ENCODE measurements around the gene DMAC2L.
A peak's percentile ranks its signal among the peaks of the same experiment; 100 is the strongest.
"Not testable (repeated sequence)": the region's sequence is repeated elsewhere in the genome, so short reads cannot be mapped to it uniquely, and the experiment has no call there.

DMAC2L gene

DNA sequence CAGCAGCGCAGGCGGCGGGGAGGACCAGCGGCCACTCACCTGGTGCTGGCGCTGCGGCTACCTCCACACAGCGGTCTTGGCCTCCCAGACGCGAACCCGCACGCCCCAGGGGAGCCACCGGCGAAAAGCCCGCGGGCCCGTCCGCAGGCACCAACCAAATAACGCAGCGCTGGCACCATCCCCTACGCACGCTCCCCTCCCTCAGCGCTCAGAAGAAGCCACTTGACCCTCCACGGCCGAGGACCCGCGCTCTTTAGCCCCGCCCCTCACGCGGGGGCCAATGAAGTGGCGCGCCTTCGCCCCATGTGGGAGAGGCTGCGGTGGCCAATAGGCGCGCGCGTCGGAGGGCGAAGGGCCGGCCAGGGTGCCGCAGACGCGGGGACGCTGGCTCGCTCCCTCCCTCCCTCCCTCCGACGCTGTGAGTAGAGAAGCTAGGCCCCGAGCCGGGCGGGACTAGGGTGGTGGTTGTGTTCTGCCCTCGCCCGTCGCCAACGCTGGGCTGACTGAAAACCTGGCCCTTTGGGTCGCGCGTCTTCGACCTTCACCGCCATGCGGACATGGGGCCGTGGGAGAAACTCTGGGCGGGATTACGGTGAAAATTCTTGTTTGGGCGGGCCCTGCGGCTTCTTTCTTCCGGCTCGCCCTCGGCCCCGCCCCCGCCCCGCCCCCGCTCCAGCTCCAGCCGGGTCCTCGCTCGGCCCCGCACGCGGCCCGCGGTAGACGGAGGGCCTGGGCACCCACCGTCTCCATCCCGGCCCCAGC, at the start of gene DMAC2L, which contains the start of gene L2HGDH:
DMAC2L (plus strand) TSS at position 353 of the 762 bp plus-strand sequence. CDS start 9,164 bp downstream, outside the sequence.
L2HGDH (minus strand) TSS at position 258 of the 762 bp plus-strand sequence; CDS start at position 179, 79 bp downstream.
- DNase-seq (ENCODE audit: low read depth in 2 of 2) = peak; percentile 75 to 77

- DNase-seq (ENCODE audit: low read depth in 2 of 2) = no peak
Measured at GRCh38 chr14:50262865-50263264, 49.3 kb upstream of the DMAC2L start.

DNA sequence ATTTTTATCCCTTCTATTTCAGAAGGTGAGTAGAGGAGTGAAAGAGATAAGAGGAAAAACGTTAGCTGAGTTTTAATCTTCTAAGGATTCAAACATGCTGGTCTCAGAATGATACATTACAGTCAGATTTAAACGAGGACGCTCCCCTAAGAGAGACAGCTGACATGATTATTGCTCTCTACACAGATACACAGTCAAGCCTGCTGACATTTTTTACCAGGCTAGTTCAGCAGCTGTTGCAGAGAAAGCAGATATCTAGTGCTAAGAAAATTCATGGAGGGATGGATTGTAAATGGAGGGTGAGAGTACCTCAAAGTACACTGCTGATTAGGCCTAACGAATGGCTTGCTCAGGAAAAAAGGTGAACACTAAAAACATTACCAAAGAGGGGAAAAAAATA, 48.8 kb upstream of the DMAC2L start:
- DNase-seq (ENCODE audit: low read depth in 2 of 2) = no peak

GRCh38 chr14:50265029-50265428, 47.1 kb upstream of the DMAC2L start:
- no peak for DNase-seq (ENCODE audit: low read depth in 2 of 2)

- DNase-seq (ENCODE audit: low read depth in 2 of 2) = no peak
Measured at GRCh38 chr14:50270932-50271331, 41.2 kb upstream of the DMAC2L start.

GRCh38 chr14:50272498-50272897, 39.6 kb upstream of the DMAC2L start:
- DNase-seq (ENCODE audit: low read depth in 2 of 2) = no peak

DNA sequence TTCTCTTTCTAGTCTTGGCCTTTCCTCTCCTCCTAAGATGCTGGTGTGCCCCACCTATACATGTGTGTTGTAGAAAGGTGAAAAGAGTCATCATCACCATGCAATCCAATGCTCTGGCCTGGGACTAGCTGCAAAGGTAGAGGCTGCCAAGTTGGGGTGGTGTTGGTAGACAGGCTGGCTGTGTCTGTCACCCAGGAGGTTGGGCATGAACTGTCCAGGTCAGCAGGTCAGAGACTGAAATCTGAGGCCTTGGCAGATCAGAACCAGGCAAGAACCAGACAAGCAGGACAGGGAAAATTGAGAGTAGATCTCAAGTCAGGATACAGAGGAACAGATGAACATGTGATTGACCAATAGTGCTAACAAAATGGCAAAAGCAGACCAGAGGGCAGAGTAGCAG, 26.3 kb upstream of the DMAC2L start:
- DNase-seq (ENCODE audit: low read depth in 2 of 2) = no peak

DNA sequence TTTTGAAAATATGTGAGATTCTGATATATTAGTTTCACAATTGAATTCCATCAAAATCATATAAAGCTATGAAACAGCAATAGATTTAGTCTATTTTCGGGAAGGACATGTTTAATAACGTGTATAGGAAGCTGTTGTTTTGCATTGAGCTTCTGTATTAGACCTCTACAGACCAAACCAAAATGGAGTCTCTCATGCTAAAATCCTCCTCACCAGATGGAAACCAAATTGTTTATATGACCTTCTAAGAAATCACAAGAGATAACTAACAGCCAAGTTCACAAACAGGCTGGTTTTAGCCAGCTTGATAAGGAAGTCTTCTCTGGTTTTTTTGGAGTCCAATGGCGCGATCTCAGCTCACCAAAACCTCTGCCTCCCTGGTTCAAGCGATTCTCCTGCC, 24.0 kb upstream of the DMAC2L start:
- no peak for DNase-seq (ENCODE audit: low read depth in 2 of 2)

GRCh38 chr14:50290306-50290705, 21.8 kb upstream of the DMAC2L start:
- no peak for DNase-seq (ENCODE audit: low read depth in 2 of 2)

DNA sequence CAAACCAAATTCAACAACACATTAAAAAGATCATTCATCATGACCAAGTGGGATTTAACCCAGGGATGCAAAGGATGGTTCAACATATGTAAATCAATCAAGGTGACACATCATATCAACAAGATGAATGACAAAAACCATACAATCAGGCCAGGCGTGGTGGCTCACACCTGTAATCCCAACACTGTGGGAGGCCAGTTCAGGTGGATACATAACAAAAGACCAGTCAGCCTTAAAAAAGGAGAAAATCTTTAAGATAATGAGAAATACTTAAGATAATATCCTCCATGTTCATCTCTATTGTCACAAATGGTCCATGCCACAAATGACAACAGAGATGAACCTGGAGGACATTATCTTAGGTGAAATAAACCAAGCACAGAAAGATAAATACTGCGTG, 12.5 kb upstream of the DMAC2L start:
- no peak for DNase-seq (ENCODE audit: low read depth in 2 of 2)

DNA sequence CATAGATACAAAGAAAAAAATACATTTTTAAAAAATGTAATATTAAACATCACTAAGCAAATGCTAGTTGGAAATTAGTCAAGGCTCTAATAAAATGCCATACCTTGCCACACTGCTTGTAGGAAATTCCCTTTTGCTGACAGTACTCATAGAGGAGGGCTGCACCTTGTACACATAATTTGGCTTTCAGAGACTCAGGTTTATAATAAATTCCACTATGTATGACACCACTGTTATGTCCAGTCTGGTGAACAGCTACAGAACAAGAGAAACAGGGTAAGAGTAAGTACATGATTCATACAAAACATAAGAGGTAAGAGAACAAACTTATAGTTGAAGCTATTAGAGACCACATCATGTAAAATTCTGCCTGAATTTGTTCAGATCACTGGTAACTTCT, 10.2 kb upstream of the DMAC2L start:
- no peak for DNase-seq (ENCODE audit: low read depth in 2 of 2)

- no peak for DNase-seq (ENCODE audit: low read depth in 2 of 2)
Measured at GRCh38 chr14:50303744-50304471, 8.2 kb upstream of the DMAC2L start.

DNA sequence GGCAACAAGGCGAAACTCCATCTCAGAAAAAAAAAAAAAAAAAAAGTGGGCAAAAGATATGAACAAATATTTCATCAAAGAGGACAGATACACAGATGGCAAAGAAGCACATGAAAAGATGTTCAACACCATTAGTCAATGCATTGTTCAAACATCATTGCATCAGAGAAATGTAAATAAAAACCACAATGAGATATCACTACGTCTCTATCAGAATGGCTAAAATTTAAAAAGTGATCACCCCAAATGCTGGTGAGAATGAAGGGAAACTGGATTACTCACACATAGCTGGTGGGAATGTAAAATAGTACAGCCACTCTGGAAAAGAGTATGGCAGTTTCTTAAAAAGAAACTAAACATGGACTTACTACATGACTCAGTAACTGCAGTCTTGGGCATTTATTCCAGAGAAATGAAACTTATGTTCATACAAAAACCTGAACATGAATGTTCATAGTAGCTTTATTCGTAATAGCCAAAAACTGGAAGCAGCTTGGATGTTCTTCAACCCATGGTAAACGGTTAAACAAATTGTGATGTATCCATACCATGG, 3.7 kb upstream of the DMAC2L start:
- DNase-seq (ENCODE audit: low read depth in 2 of 2) = no peak

- no peak for DNase-seq (ENCODE audit: low read depth in 2 of 2)
Measured at GRCh38 chr14:50310445-50310844, 1.7 kb upstream of the DMAC2L start.

- DNase-seq (ENCODE audit: low read depth in 2 of 2) = no peak
Measured at GRCh38 chr14:50311337-50311971, 670 bp upstream of the DMAC2L start.

DNA sequence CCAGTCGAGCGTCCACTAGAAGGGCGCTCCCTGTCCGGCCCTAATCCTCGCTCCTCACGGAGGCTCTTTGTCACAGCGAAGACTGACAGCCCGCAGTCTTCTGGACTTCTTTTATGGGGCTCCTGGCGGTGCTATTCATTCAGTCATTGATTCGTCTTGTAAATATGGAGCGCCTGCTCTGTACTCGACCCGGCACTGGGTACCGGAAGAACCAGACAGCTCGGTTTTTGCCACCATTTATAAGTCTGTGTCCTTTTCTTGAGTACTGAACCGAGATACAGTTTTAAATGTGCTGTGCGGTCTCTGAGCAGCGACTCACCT, 570 bp downstream of the DMAC2L start:
- no peak for DNase-seq (ENCODE audit: low read depth in 2 of 2)

DNA sequence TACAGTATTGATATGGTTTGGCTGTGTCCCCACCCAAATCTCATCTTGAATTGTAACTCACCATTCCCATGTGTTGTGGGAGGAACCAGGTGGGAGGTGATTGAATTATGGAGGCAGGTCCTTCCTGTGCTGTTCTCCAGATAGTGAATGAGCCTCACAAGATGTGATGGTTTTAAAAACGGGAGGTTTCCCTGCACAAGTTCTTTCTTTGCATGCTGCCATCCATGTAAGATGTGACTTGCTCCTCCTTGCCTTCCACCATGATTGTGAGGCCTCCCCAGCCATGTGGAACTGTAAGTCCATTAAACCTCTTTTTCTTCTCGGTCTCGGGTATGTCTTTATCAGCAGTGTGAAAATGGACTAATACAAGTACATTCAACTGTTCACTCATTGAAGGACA, 2.0 kb downstream of the DMAC2L start:
- DNase-seq (ENCODE audit: low read depth in 2 of 2) = not testable (repeated sequence)

DNA sequence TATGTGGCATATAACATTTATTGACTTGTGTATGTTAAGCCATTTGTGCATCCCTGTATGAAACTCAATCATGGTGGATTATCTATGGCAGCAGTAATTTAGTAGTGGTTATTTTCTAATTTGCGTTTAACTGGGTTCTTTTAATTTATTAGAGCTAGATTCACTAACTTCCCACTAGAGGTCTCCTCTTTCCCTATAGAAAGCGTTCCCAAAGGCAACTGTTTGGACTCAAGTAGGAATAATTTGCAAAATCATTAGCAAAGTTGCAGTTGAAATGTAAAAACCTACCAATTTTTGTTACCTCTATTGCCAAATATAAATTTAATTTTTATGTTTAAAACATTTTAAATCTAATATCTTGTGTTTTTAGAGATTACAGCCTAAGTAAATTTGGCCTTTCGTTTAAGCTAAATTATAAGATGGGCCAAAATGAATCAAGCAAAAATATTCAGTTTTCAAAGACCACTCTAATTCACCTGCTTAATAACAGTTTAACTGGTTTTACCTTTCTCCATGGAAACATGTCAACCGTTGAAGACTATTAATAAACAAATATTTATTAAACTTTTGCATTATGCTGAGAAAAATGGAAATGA, 6.0 kb downstream of the DMAC2L start:
- no peak for DNase-seq (ENCODE audit: low read depth in 2 of 2)

GRCh38 chr14:50319293-50319692, 7.2 kb downstream of the DMAC2L start:
- DNase-seq (ENCODE audit: low read depth in 2 of 2) = no peak

GRCh38 chr14:50319721-50320120, 7.6 kb downstream of the DMAC2L start:
- DNase-seq (ENCODE audit: low read depth in 2 of 2) = no peak

DNA sequence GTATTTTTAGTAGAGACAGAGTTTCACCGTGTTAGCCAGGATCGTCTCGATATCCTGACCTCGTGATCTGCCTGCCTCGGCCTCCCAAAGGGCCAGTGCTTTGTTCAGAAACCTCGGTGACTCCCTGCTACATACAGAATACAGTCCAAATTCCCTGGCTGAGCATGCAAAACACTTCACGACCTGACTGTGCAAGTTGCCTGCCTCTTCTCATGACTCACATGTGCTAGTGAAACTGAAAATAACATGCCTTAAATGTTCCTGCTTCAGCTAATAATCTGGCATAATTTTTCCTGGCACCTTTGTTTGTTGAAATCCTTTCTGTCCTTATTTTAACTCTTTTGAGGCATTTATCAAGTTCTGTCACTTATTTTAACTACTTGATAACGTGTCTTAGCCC, 8.2 kb downstream of the DMAC2L start:
- no peak for DNase-seq (ENCODE audit: low read depth in 2 of 2)

- peak; percentile 76 to 77 for DNase-seq (ENCODE audit: low read depth in 2 of 2)
Measured at GRCh38 chr14:50321009-50321660, 9.0 kb downstream of the DMAC2L start.

Data from fibroblast of skin of left biceps (primary cell).